DND-41 (cell line): ENCODE measurements around the gene NOBOX.

Source experiments
- CTCF ChIP-seq: IDR thresholded peaks from 2 replicates; pipeline ENCODE4 v1.5.1; 2012; ENCODE audit warnings: borderline replicate concordance, low read length, moderate library complexity, mild to moderate bottlenecking; ENCODE audit not compliant: poor library complexity, severe bottlenecking; ENCODE audit errors: extremely low read depth
- EZH2 ChIP-seq: IDR thresholded peaks from 3 replicates; pipeline ENCODE4 v1.6.1; 2012; ENCODE audit warnings: borderline replicate concordance, low read depth, mild to moderate bottlenecking, moderate library complexity, low read length, inconsistent platforms; ENCODE audit not compliant: severe bottlenecking

GRCh38 chr7:144408121-144408520 is 4.6 kb upstream of the NOBOX start:
- no peak for TF ChIP-seq CTCF
- no peak for TF ChIP-seq EZH2
